Measurements from ENCODE around the gene MPP3. TPM values are rescaled to one million over a fixed set of nuclear protein-coding genes. Genes with fewer than 3 reads are reported as not detected.

The MPP3 gene
- total and polyA plus RNA-seq, 9 of the 15 experiments (the other 6 are each of a cell fraction or from before 2014, with no cell fraction given): 0.41 to 10.4 (median 4.5) TPM

DNA sequence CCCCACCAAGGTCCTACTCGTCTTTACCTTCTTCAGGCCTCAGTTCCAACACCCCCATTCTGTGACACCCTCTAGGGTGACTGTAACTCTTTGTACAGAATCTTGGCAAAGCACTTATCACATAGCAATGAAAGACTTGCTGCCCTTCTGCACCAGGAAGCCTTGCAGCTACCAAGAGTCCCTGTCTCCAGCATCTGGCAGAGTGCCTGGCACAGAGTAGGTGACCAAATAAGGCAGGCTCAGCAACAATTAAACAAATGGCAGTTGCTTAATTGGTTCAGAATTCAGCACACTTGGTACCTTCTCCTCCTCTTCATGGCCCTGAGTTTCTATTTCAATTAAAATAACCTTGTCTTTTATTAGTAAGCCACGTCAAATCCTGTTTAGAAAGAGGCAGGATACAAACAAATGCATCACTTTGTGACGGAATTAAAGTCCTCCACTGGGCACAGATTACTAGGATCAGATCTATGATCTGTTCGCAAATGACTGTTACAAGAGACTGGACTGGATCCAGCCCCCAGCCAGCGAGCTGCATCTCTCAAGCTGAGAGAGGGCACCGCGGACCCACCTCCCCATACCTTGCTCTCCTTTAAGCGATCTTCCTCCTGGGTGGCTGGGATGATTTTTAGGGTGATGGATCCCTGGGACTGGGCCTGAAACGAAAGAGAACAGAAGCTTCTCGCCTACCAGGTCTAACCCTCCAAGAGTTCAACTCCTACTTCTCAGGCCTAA is 9.4 kb downstream of the MPP3 start:
- in situ Hi-C loops (cut with MboI): no loop called here
- POLR2A ChIA-PET: interaction anchor here (0.6 to 0.8 kb wide), 4 partner anchors 9 to 509 kb away, joined by 3 read pairs; partner anchors contain the start of gene MPP3

More for the DNA sequence above, 9.4 kb downstream of the MPP3 start:
- FAIRE-seq (no peak), ATAC-seq (no peak), DNase-seq (ENCODE audit: extremely low read depth in 1 of 4, low spot score in 3 of 4) (no peak)
- CTCF ChIA-PET (ENCODE audit: low intra/inter-chr PET ratio): no interaction called here
- Histone ChIP-seq H3K27me3 (ENCODE audit: control insufficient read depth in 2 of 2, insufficient read depth in 2 of 2, low read length in 2 of 2) (no peaks in the 10 kb centered on the region), H3K27ac (ENCODE audit: extremely low read depth, low read depth, low read length) (no peak overlapping the region), H3K36me3 (ENCODE audit: control insufficient read depth, insufficient read depth, low read length) (peaks cover 4% of the 10 kb centered on the region; the same call in 2 of the 3 replicates), H2AFZ (ENCODE audit: low read depth, low read length) (no peak overlapping the region), H3K9me1 (ENCODE audit: control insufficient read depth, insufficient read depth, low read length) (no peaks in the 10 kb centered on the region), H3K9ac (ENCODE audit: insufficient read depth in 1 of 2, low read depth in 2 of 2, low read length in 2 of 2) (no peak overlapping the region), H3K4me2 (ENCODE audit: insufficient read depth, low read length) (no peak overlapping the region), H3K9me3 (replicated peaks; ENCODE audit: control insufficient read depth, insufficient read depth, low read depth, low read length) (no peaks in the 10 kb centered on the region), H3K79me2 (ENCODE audit: control insufficient read depth, insufficient read depth, low read length) (no peaks in the 10 kb centered on the region), H4K20me1 (replicated peaks; ENCODE audit: control insufficient read depth, insufficient read depth, low read length) (no peaks in the 10 kb centered on the region), H3K4me3 (no peak overlapping the region), H3K4me1 (replicated peaks in 1 of 2; ENCODE audit: control insufficient read depth in 2 of 2, insufficient read depth in 2 of 2, low read length in 2 of 2) (no peaks in the 10 kb centered on the region)
- intact Hi-C loops (cut with micrococcal nuclease): no loop called here
- BruUV-seq (replicated peaks): no TSS peak
- TF ChIP-seq ZNF76 (CRISPR knock-in tag; IDR thresholded peaks at IDR 0.05; ENCODE audit: borderline replicate concordance) (no peak), FOXK2 (conservative IDR thresholded peaks at IDR 0.05 in 1 of 2, IDR thresholded peaks at IDR 0.05 in 1 of 2; ENCODE audit: low read depth in 2 of 2) (no peak), HNRNPH1 (optimal IDR thresholded peaks at IDR 0.05; ENCODE audit: low read depth, low read length) (no peak), ZKSCAN3 (CRISPR knock-in tag; IDR thresholded peaks at IDR 0.05) (no peak), POLR3G (IDR thresholded peaks at IDR 0.05; ENCODE audit: extremely low read depth, insufficient read length, insufficient replicate concordance) (no peak), ZNF778 (CRISPR knock-in tag; IDR thresholded peaks at IDR 0.05) (no peak), POLR2H (tag; IDR thresholded peaks at IDR 0.05; ENCODE audit: low read depth) (no peak), ETV1 (tag; conservative IDR thresholded peaks at IDR 0.05; ENCODE audit: low read depth) (no peak), ZNF282 (CRISPR knock-in tag; IDR thresholded peaks at IDR 0.05) (no peak), TCF7L2 (IDR thresholded peaks at IDR 0.05; ENCODE audit: low read depth, low read length) (no peak)
- TF ChIP-seq, protein P1, sequence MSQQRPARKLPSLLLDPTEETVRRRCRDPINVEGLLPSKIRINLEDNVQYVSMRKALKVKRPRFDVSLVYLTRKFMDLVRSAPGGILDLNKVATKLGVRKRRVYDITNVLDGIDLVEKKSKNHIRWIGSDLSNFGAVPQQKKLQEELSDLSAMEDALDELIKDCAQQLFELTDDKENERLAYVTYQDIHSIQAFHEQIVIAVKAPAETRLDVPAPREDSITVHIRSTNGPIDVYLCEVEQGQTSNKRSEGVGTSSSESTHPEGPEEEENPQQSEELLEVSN (IDR thresholded peaks at IDR 0.05; ENCODE audit: borderline replicate concordance in 1 of 2, extremely low read depth in 1 of 2, insufficient read depth in 1 of 2, insufficient read length in 1 of 2, low read depth in 1 of 2, low read length in 1 of 2, poor library complexity in 1 of 2, severe bottlenecking in 1 of 2): no peak
- WGBS (ENCODE audit: insufficient coverage, low coverage, missing lambda C conversion rate): 43% methylated on average over 10 of the region's 10 CpGs

Measured in K562 (cell line).